Neuron (in vitro differentiated cells): ENCODE measurements around the gene ASPRV1.
"Not testable (repeated sequence)": the region's sequence is repeated elsewhere in the genome, so short reads cannot be mapped to it uniquely, and the experiment has no call there.

ENCODE experiments used
- H2AFZ ChIP-seq: one replicate; pipeline ENCODE4 v1.6.1; 2013; ENCODE audit warnings: low read depth, mild to moderate bottlenecking, inconsistent platforms, low read length, moderate library complexity
- H3K27me3 ChIP-seq: one replicate; pipeline ENCODE4 v1.6.1; 2013; ENCODE audit warnings: low read length; ENCODE audit not compliant: insufficient read depth
- H3K36me3 ChIP-seq: one replicate; pipeline ENCODE4 v1.6.1; 2013; ENCODE audit warnings: low read length; ENCODE audit not compliant: insufficient read depth
- H3K4me1 ChIP-seq: one replicate; pipeline ENCODE4 v1.6.1; 2013; ENCODE audit warnings: low read length; ENCODE audit not compliant: insufficient read depth
- H3K4me3 ChIP-seq: 2 replicates; pipeline ENCODE4 v1.5.1; 2013; ENCODE audit warnings: mild to moderate bottlenecking, low read length, moderate library complexity
- H3K9me3 ChIP-seq: one replicate; pipeline ENCODE4 v1.6.1; 2013; ENCODE audit warnings: low read length

The ASPRV1 gene

DNA sequence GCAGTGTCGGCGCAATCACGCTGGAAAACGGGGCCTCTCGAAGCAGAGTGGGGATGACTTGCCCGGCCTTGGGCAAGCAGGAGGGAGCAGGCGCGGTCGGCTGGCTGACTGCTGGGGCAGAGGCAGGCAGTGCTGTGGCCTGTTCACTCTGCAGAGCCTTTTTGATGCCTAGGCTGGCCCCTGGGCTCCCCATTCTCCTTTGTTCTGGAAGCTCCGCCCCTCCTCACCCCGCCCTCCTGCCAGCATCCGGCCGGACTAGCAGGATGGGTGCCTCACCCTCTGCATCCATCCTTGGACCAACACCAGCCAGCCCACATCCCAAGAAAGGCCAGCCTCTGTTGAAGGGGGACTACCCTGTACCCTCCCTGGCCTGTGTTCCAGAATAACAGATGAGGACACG, at the start of gene ASPRV1:
ASPRV1 (minus strand) TSS at position 136 of the 400 bp plus-strand sequence. CDS start 195 bp downstream, outside the sequence.
- no peaks in the 10 kb centered on the region for H3K9me3 ChIP-seq
- H3K27me3 ChIP-seq: no peaks in the 10 kb centered on the region
- peaks cover 2% of the 10 kb centered on the region for H3K4me1 ChIP-seq
- no peaks in the 10 kb centered on the region for H3K36me3 ChIP-seq
- H2AFZ ChIP-seq: no peak within 1 kb of the TSS
- H3K4me3 ChIP-seq: no peak within 1 kb of the TSS

- Histone ChIP-seq H3K9me3 (no peaks in the 10 kb centered on the region), H3K27me3 (no peaks in the 10 kb centered on the region), H3K4me1 (no peaks in the 10 kb centered on the region), H3K36me3 (peaks cover 4% of the 10 kb centered on the region), H2AFZ (no peak overlapping the region), H3K4me3 (no peak overlapping the region)
Measured at GRCh38 chr2:70010576-70011111, 49.2 kb upstream of the ASPRV1 start.

DNA sequence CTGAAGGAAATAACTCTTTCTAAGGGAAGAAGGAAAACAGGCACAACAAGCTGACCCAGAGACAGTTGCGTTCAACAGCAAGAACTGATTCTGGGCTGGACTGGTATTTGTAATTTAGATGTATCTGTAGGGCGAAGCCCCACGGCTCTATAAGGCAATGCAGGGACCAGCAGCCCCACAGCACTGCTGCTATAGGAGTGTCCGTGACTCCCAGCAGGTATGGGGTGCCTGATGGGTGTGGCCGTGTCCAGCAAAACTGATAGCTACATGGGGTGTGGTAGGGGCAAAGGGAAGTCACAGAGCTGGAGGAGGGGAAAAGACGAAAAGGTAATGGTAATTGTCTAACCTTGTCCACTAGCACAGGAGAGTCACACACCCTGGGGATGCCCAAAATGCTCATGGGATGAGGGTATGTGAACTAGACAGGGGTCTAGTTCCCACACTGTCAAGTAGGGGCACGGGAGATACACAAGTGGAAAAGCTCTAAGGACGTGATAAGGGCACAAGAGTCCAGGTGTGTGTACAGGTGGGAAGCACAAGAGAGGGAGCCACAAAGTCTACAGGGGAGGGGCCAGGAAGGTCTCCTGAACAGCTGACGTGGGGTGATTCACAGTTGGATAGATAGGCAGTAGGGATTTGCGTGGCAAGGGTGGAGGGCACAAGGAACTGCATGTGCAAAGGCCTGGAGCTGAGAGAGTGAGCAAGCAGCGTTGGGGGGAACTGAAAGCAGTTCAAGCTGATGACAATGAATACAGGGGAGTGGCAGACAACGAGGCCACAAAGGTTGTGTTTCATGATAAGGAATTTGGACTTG, 48.5 kb upstream of the ASPRV1 start:
- no peaks in the 10 kb centered on the region for H3K4me1 ChIP-seq
- no peak overlapping the region for H3K4me3 ChIP-seq
- no peaks in the 10 kb centered on the region for H3K27me3 ChIP-seq
- H3K9me3 ChIP-seq: no peaks in the 10 kb centered on the region
- H3K36me3 ChIP-seq: no peaks in the 10 kb centered on the region
- no peak overlapping the region for H2AFZ ChIP-seq

- Histone ChIP-seq H2AFZ (no peak overlapping the region), H3K9me3 (no peaks in the 10 kb centered on the region), H3K36me3 (no peaks in the 10 kb centered on the region), H3K4me1 (no peaks in the 10 kb centered on the region), H3K27me3 (no peaks in the 10 kb centered on the region), H3K4me3 (no peak overlapping the region)
Measured at GRCh38 chr2:70008290-70008689, 46.9 kb upstream of the ASPRV1 start.

DNA sequence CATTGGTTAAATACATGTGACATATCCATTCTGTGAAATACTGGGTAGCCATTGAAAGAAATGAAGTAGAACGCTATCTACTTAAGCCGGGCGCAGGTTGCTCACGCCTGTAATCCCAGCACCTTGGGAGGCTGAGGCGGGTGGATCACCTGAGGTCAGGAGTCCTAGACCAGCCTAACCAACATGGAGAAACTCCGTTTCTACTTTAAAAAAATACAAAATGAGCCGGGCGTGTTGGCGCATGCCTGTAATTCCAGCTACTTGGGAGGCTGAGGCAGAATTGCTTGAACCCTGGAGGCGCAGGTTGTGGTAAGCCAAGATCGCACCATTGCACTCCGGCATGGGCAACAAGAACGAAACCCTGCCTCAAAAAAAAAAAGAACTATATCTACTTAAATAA, 45.7 kb upstream of the ASPRV1 start:
- Histone ChIP-seq H3K36me3 (no peaks in the 10 kb centered on the region), H2AFZ (no peak overlapping the region), H3K9me3 (no peaks in the 10 kb centered on the region), H3K4me1 (no peaks in the 10 kb centered on the region), H3K4me3 (no peak overlapping the region), H3K27me3 (no peaks in the 10 kb centered on the region)

GRCh38 chr2:70006447-70006784, 45.0 kb upstream of the ASPRV1 start:
- H3K9me3 ChIP-seq: no peaks in the 10 kb centered on the region
- H3K4me1 ChIP-seq: no peaks in the 10 kb centered on the region
- no peak overlapping the region for H3K4me3 ChIP-seq
- H3K27me3 ChIP-seq: no peaks in the 10 kb centered on the region
- no peak overlapping the region for H2AFZ ChIP-seq
- H3K36me3 ChIP-seq: no peaks in the 10 kb centered on the region

- no peak overlapping the region for H2AFZ ChIP-seq
- no peak overlapping the region for H3K4me3 ChIP-seq
- H3K4me1 ChIP-seq: no peaks in the 10 kb centered on the region
- H3K9me3 ChIP-seq: no peaks in the 10 kb centered on the region
- no peaks in the 10 kb centered on the region for H3K27me3 ChIP-seq
- no peaks in the 10 kb centered on the region for H3K36me3 ChIP-seq
Measured at GRCh38 chr2:70005752-70006446, 44.5 kb upstream of the ASPRV1 start.

DNA sequence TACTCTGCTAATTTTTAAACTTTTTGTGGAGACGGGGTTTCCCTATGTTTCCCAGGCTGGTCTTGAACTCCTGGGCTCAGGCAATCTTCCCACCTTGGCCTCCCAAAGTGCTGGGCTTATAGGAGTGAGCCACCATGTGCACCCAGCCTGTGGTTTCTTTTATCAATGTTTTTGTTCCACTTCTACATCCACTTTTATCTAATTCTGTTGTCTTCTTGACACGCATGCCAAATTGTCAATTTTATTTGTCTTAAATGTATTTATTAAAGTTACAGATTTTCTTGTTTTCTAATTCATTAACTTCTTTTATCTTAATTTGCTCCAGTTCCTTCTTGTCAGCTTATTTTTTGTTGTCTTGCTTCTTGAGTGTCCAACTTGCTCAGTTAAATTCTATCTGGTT, 43.8 kb upstream of the ASPRV1 start:
- Histone ChIP-seq H3K4me3 (no peak overlapping the region), H3K9me3 (no peaks in the 10 kb centered on the region), H3K4me1 (no peaks in the 10 kb centered on the region), H3K27me3 (no peaks in the 10 kb centered on the region), H2AFZ (no peak overlapping the region), H3K36me3 (no peaks in the 10 kb centered on the region)

DNA sequence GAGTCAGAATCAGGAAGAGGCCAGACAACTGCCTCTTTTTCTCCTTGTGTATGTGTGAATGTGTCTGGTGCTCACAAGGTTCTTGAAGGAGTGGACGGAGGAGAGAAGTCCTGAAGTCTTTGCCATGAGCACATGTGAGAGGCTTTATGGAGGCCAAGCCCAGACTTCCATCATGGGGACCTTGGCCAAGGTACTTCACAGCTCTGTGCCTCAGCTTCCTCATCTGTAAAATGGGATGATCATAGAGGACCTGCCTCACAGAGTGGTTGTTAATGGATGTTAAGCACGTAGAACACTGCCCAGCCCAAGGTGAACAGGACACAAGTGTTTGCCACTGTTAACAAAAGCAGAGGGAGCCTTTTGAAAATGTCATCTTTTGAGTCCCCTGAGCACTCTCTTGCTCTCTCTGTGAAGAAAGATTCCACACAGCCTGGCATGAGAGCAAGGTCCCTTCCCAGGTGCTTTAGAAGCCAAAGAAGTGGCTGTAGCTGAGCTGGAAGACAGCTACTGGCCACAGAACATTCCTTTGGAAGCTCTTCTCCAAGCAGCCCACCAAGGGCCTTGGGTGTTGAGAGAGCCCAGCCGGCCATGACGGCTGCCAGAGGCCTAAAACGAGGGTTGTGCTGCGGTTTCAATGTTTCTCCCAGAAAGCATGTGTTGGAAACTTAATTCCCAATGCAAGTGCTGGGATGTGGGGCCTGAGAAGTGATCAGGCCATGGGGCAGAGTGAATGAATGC, 41.8 kb upstream of the ASPRV1 start:
- no peak overlapping the region for H2AFZ ChIP-seq
- H3K9me3 ChIP-seq: no peaks in the 10 kb centered on the region
- H3K4me3 ChIP-seq: no peak overlapping the region
- no peaks in the 10 kb centered on the region for H3K4me1 ChIP-seq
- H3K36me3 ChIP-seq: no peaks in the 10 kb centered on the region
- H3K27me3 ChIP-seq: no peaks in the 10 kb centered on the region

- H3K9me3 ChIP-seq: no peaks in the 10 kb centered on the region
- H3K27me3 ChIP-seq: no peaks in the 10 kb centered on the region
- no peaks in the 10 kb centered on the region for H3K36me3 ChIP-seq
- no peak overlapping the region for H2AFZ ChIP-seq
- H3K4me1 ChIP-seq: no peaks in the 10 kb centered on the region
- H3K4me3 ChIP-seq: no peak overlapping the region
Measured at GRCh38 chr2:70002241-70002899, 40.9 kb upstream of the ASPRV1 start.

DNA sequence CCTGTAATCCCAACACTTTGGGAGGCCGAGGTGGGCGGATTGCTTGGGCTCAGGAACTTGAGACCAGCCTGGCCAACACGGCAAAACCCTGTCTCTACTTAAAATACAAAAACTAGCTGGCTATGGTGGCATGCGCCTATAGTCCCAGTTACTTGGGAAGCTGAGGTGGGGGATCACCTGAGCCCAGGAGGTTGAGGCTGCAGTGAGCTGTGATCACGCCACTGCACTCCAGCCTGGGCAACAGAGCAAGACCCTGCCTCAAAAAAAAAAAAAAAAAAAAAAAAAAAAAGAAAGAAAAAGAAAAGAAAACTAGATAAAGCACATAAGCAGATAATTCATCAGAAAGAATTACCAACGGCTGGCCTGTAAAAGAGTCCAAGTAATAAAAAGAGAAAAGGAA, 39.1 kb upstream of the ASPRV1 start:
- H3K36me3 ChIP-seq, H3K27me3 ChIP-seq, H3K9me3 ChIP-seq, H2AFZ ChIP-seq, H3K4me3 ChIP-seq, H3K4me1 ChIP-seq: not testable (repeated sequence)

DNA sequence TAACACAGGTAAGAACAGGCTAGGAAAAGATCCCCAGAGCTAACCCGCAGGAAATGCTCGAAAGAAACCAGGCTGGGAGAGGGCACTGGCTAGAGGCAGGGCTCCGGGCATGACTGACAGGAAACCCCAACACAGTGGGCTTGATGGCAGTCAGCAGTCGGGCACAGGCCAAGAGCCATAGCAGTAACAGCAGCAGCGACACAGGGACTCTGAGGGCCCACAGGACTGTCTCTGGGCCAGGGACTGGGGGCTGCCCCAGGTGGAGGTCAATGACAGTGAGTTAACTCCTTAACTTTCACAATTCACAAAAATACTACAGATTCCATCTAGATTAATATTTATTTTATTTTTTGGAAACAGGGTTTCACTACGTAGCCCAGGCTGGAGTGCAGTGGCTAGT, 37.3 kb upstream of the ASPRV1 start:
- Histone ChIP-seq H3K4me3 (no peak overlapping the region), H3K27me3 (no peaks in the 10 kb centered on the region), H2AFZ (no peak overlapping the region), H3K36me3 (peaks cover 19% of the 10 kb centered on the region), H3K4me1 (no peaks in the 10 kb centered on the region), H3K9me3 (peaks cover 2% of the 10 kb centered on the region)
